Smooth muscle cell of the coronary artery (primary cell): Measurements from ENCODE around the gene UBA5. TPM values are rescaled to one million over a fixed set of nuclear protein-coding genes. Genes with fewer than 3 reads are reported as not detected.

Experiments
- total RNA-seq: library from RNA; depleted of rRNA; stranded (reverse); fragments of >200 nt; gene quantifications from 2 replicates; pipeline ENCODE4 v1.2.3, GENCODE V29; 2014; ENCODE audit warnings: low replicate concordance

Gene UBA5
- 28.4 and 59.5 TPM in 2 replicates for total RNA-seq

GRCh38 chr3:132660052-132660810 is at the start of gene UBA5:
Gene UBA5 (plus strand): TSS chr3:132660329. CDS start chr3:132660538, 209 bp downstream.

GRCh38 chr3:132659365-132660051 is 621 bp upstream of the UBA5 start, which contains the start of gene ACAD11:
Gene ACAD11 (minus strand): TSS chr3:132659809. CDS start chr3:132659751, 58 bp downstream.

GRCh38 chr3:132722165-132723023 is 62.3 kb downstream of the UBA5 start, which contains the start of gene NPHP3:
Gene NPHP3 (minus strand): TSS chr3:132722409. CDS start chr3:132722355, 54 bp downstream.

Other genes with a start within 250 kb of the UBA5 start
- gene DNAJC13, start 242.8 kb upstream of the UBA5 start, total RNA-seq = 38.0 and 49.0 TPM in 2 replicates
- gene ACKR4, start 63.1 kb upstream of the UBA5 start, total RNA-seq = 4.9 and 27.6 TPM in 2 replicates
- 41.2 and 49.1 TPM in 2 replicates for gene ACAD11, start 520 bp upstream of the UBA5 start, total RNA-seq
- gene NPHP3, start 62.1 kb downstream of the UBA5 start, total RNA-seq = 10.7 and 15.6 TPM in 2 replicates